ENCODE results near the gene ZDBF2. TPM values are rescaled to one million over a fixed set of nuclear protein-coding genes. Genes with fewer than 3 reads are reported as not detected.
"Not testable (repeated sequence)": the region's sequence is repeated elsewhere in the genome, so short reads cannot be mapped to it uniquely, and the experiment has no call there.

ZDBF2 gene
- total RNA-seq, 1 experiment from 2014 or later: not detected

GRCh38 chr2:206277503-206277902 lies 3.0 kb downstream of the ZDBF2 start:
- H3K4me3 Mint-ChIP-seq (ENCODE audit: low read depth, unreplicated experiment): no peak overlapping the region
- no peaks in the 10 kb centered on the region for H3K36me3 Mint-ChIP-seq (ENCODE audit: insufficient read depth, unreplicated experiment)
- BruUV-seq (replicated peaks): no TSS peak
- no peak for DNase-seq
- no peak overlapping the region for H3K27ac Mint-ChIP-seq (ENCODE audit: unreplicated experiment)
- no peak for TF ChIP-seq CTCF (IDR thresholded peaks at IDR 0.05; ENCODE audit: unreplicated experiment)
- intact Hi-C loops (cut with micrococcal nuclease; ENCODE audit: unreplicated experiment): no loop called here
- peaks cover 15% of the 10 kb centered on the region for H3K27me3 Mint-ChIP-seq (ENCODE audit: unreplicated experiment)
- CTCF ChIA-PET: no interaction called here
- no peaks in the 10 kb centered on the region for H3K9me3 Mint-ChIP-seq (ENCODE audit: low read depth, unreplicated experiment)
- H3K4me1 Mint-ChIP-seq (ENCODE audit: low read depth, unreplicated experiment): no peaks in the 10 kb centered on the region

- Mint-ChIP-seq H3K4me1 (ENCODE audit: low read depth, unreplicated experiment) (no peaks in the 10 kb centered on the region), H3K27ac (ENCODE audit: unreplicated experiment) (no peak overlapping the region), H3K27me3 (ENCODE audit: unreplicated experiment) (no peaks in the 10 kb centered on the region), H3K4me3 (ENCODE audit: low read depth, unreplicated experiment) (no peak overlapping the region), H3K9me3 (ENCODE audit: low read depth, unreplicated experiment) (peaks cover 4% of the 10 kb centered on the region), H3K36me3 (ENCODE audit: insufficient read depth, unreplicated experiment) (no peaks in the 10 kb centered on the region)
- no peak for TF ChIP-seq CTCF (IDR thresholded peaks at IDR 0.05; ENCODE audit: unreplicated experiment)
- no TSS peak for BruUV-seq (replicated peaks)
- intact Hi-C loops (cut with micrococcal nuclease; ENCODE audit: unreplicated experiment): no loop called here
- CTCF ChIA-PET: no interaction called here
- no peak for DNase-seq
These were observed 8.3 kb downstream of the ZDBF2 start for GRCh38 chr2:206282746-206283145.

GRCh38 chr2:206287197-206287596 lies 12.7 kb downstream of the ZDBF2 start:
- no peaks in the 10 kb centered on the region for H3K27me3 Mint-ChIP-seq (ENCODE audit: unreplicated experiment)
- no peak for DNase-seq
- intact Hi-C loops (cut with micrococcal nuclease; ENCODE audit: unreplicated experiment): no loop called here
- H3K4me1 Mint-ChIP-seq (ENCODE audit: low read depth, unreplicated experiment): no peaks in the 10 kb centered on the region
- H3K27ac Mint-ChIP-seq (ENCODE audit: unreplicated experiment): no peak overlapping the region
- H3K9me3 Mint-ChIP-seq (ENCODE audit: low read depth, unreplicated experiment): peaks cover 7% of the 10 kb centered on the region
- H3K4me3 Mint-ChIP-seq (ENCODE audit: low read depth, unreplicated experiment): no peak overlapping the region
- CTCF ChIA-PET: no interaction called here
- TF ChIP-seq CTCF (IDR thresholded peaks at IDR 0.05; ENCODE audit: unreplicated experiment): no peak
- no peaks in the 10 kb centered on the region for H3K36me3 Mint-ChIP-seq (ENCODE audit: insufficient read depth, unreplicated experiment)
- no TSS peak for BruUV-seq (replicated peaks)

GRCh38 chr2:206289391-206289790 lies 14.9 kb downstream of the ZDBF2 start:
- intact Hi-C loops (cut with micrococcal nuclease; ENCODE audit: unreplicated experiment): no loop called here
- H3K4me1 Mint-ChIP-seq (ENCODE audit: low read depth, unreplicated experiment): no peaks in the 10 kb centered on the region
- no peak for TF ChIP-seq CTCF (IDR thresholded peaks at IDR 0.05; ENCODE audit: unreplicated experiment)
- CTCF ChIA-PET: no interaction called here
- BruUV-seq (replicated peaks): no TSS peak
- H3K27ac Mint-ChIP-seq (ENCODE audit: unreplicated experiment): no peak overlapping the region
- no peaks in the 10 kb centered on the region for H3K36me3 Mint-ChIP-seq (ENCODE audit: insufficient read depth, unreplicated experiment)
- no peak for DNase-seq
- no peak overlapping the region for H3K4me3 Mint-ChIP-seq (ENCODE audit: low read depth, unreplicated experiment)
- H3K9me3 Mint-ChIP-seq (ENCODE audit: low read depth, unreplicated experiment): peaks cover 7% of the 10 kb centered on the region
- no peaks in the 10 kb centered on the region for H3K27me3 Mint-ChIP-seq (ENCODE audit: unreplicated experiment)

GRCh38 chr2:206296128-206296527 lies 21.7 kb downstream of the ZDBF2 start:
- BruUV-seq (replicated peaks): no TSS peak
- intact Hi-C loops (cut with micrococcal nuclease; ENCODE audit: unreplicated experiment): no loop called here
- H3K9me3 Mint-ChIP-seq (ENCODE audit: low read depth, unreplicated experiment): no peaks in the 10 kb centered on the region
- H3K4me3 Mint-ChIP-seq (ENCODE audit: low read depth, unreplicated experiment): no peak overlapping the region
- H3K27me3 Mint-ChIP-seq (ENCODE audit: unreplicated experiment): no peaks in the 10 kb centered on the region
- CTCF ChIA-PET: no interaction called here
- H3K27ac Mint-ChIP-seq (ENCODE audit: unreplicated experiment): no peak overlapping the region
- H3K36me3 Mint-ChIP-seq (ENCODE audit: insufficient read depth, unreplicated experiment): no peaks in the 10 kb centered on the region
- H3K4me1 Mint-ChIP-seq (ENCODE audit: low read depth, unreplicated experiment): no peaks in the 10 kb centered on the region
- no peak for TF ChIP-seq CTCF (IDR thresholded peaks at IDR 0.05; ENCODE audit: unreplicated experiment)
- DNase-seq: no peak

GRCh38 chr2:206299608-206300007 lies 25.1 kb downstream of the ZDBF2 start:
- CTCF ChIA-PET; H3K27me3 Mint-ChIP-seq (ENCODE audit: unreplicated experiment); H3K4me1 Mint-ChIP-seq (ENCODE audit: low read depth, unreplicated experiment); H3K4me3 Mint-ChIP-seq (ENCODE audit: low read depth, unreplicated experiment); H3K9me3 Mint-ChIP-seq (ENCODE audit: low read depth, unreplicated experiment); DNase-seq; BruUV-seq (replicated peaks); intact Hi-C loops (cut with micrococcal nuclease; ENCODE audit: unreplicated experiment); H3K36me3 Mint-ChIP-seq (ENCODE audit: insufficient read depth, unreplicated experiment); H3K27ac Mint-ChIP-seq (ENCODE audit: unreplicated experiment): not testable (repeated sequence)
